MCF 10A (cell line): ENCODE data around the gene AUTS2. TPM values are rescaled to one million over a fixed set of nuclear protein-coding genes. Genes with fewer than 3 reads are reported as not detected.

Experiments
- BruUV-seq: library from RNA; stranded (reverse); fragments of 400-500 nt; replicated peaks from 2 replicates; lab custom pipeline; 2021; lab: Mats Ljungman, UMichigan
- CTCF ChIA-PET: fragments of 300-600 bp; sonication (Branson Sonifier 250); formaldehyde crosslinking; extraction: SDS; loops from one replicate; lab custom pipeline; 2021; ENCODE audit warnings: antibody characterized with exemption, inconsistent platforms; lab: Yijun Ruan, JAX
- POLR2A ChIA-PET: fragments of 300-600, 350-650 bp; sonication (Branson Sonifier 250); formaldehyde crosslinking; extraction: SDS; loops from one replicate; lab custom pipeline; 2020; ENCODE audit warnings: antibody characterized with exemption, inconsistent platforms; lab: Yijun Ruan, JAX
- DNase-seq: peaks from one replicate; pipeline ENCODE4 v3.0.0-alpha.2; 2018; ENCODE audit not compliant: unreplicated experiment
- H3K27ac Mint-ChIP-seq: one replicate; pipeline ENCODE4 v1.8.0; 2022; ENCODE audit warnings: mild to moderate bottlenecking, low read depth, mixed read lengths; ENCODE audit not compliant: unreplicated experiment
- H3K27me3 Mint-ChIP-seq: one replicate; pipeline ENCODE4 v1.8.0; 2022; ENCODE audit warnings: mixed read lengths; ENCODE audit not compliant: insufficient read depth, unreplicated experiment
- H3K36me3 Mint-ChIP-seq: one replicate; pipeline ENCODE4 v1.8.0; 2022; ENCODE audit warnings: mild to moderate bottlenecking, moderate library complexity, mixed read lengths; ENCODE audit not compliant: insufficient read depth, unreplicated experiment
- H3K4me1 Mint-ChIP-seq: one replicate; pipeline ENCODE4 v1.8.0; 2022; ENCODE audit warnings: mixed read lengths; ENCODE audit not compliant: insufficient read depth, unreplicated experiment
- H3K4me3 Mint-ChIP-seq: one replicate; pipeline ENCODE4 v1.8.0; 2022; ENCODE audit warnings: mild to moderate bottlenecking, moderate library complexity, mixed read lengths; ENCODE audit not compliant: unreplicated experiment
- H3K9me3 Mint-ChIP-seq: one replicate; pipeline ENCODE4 v1.8.0; 2022; ENCODE audit warnings: mixed read lengths; ENCODE audit not compliant: unreplicated experiment
- intact Hi-C: fragments of 100-400 bp; cut with micrococcal nuclease; formaldehyde crosslinking; loops from 2 replicates; pipeline ENCODE4 v1.14.1; 2022
- total RNA-seq: library from RNA; stranded (reverse); gene quantifications from 2 replicates; pipeline ENCODE4 v1.2.3, GENCODE V29; 2022
- TF ChIP-seq, protein P1 (sequence below): fragments of 200-600 bp; IDR thresholded peaks from one replicate; pipeline ENCODE4 v1.8.0; 2022; ENCODE audit warnings: antibody characterized with exemption, mild to moderate bottlenecking; ENCODE audit not compliant: unreplicated experiment

The AUTS2 gene
- total RNA-seq, 1 experiment from 2014 or later = 1.3 TPM

DNA sequence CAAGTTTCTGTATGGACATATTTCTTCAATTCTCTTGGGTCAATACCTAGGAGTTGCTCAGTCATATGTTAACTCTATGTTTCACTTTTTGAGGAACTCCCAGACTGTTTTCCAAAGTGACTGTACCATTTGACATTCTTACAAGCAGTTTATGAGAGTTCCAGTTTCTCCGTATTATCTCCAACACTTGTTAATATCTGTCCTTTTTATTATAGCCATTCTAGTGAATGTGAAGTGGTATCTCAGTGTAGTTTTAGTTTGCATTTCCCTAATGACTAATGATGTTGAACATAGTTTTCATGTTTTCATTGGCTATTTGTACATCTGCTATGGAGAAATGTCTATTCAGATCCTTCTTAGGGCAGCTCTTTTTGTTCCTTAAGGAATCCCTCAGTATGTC lies 1002.7 kb downstream of the AUTS2 start:
- Mint-ChIP-seq H3K27me3 (no peaks in the 10 kb centered on the region), H3K4me1 (peaks cover 11% of the 10 kb centered on the region), H3K4me3 (no peak overlapping the region), H3K36me3 (peaks cover 6% of the 10 kb centered on the region), H3K27ac (no peak overlapping the region), H3K9me3 (peaks cover 15% of the 10 kb centered on the region)
- ChIA-PET POLR2A (no interaction called here), CTCF (no interaction called here)
- TF ChIP-seq, protein P1, sequence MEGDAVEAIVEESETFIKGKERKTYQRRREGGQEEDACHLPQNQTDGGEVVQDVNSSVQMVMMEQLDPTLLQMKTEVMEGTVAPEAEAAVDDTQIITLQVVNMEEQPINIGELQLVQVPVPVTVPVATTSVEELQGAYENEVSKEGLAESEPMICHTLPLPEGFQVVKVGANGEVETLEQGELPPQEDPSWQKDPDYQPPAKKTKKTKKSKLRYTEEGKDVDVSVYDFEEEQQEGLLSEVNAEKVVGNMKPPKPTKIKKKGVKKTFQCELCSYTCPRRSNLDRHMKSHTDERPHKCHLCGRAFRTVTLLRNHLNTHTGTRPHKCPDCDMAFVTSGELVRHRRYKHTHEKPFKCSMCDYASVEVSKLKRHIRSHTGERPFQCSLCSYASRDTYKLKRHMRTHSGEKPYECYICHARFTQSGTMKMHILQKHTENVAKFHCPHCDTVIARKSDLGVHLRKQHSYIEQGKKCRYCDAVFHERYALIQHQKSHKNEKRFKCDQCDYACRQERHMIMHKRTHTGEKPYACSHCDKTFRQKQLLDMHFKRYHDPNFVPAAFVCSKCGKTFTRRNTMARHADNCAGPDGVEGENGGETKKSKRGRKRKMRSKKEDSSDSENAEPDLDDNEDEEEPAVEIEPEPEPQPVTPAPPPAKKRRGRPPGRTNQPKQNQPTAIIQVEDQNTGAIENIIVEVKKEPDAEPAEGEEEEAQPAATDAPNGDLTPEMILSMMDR = no peak
- BruUV-seq = no TSS peak
- intact Hi-C loops = no loop called here
- no peak for DNase-seq

DNA sequence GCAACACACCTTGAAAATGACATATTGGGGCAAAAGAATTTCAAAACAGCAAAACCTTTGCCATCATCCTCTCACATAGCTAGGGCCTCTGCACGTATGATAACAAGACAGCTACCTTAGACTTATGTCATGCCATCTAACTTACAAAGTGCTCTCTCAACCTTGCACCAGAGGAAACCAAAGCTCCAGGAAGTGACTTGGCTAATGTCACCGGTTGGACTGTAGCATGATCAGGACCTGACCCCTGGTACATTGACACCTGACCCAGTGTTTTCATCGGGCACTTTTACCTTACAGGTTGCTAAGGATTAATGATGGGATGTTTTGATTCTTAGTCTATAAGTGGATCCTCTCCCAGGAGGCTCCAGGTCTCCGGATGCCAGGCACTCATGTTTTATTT lies 1003.8 kb downstream of the AUTS2 start:
- CTCF ChIA-PET = interaction anchor here (0.7 kb wide), 1 partner anchor 1881 kb away, joined by 4 read pairs; no protein-coding TSS in a partner anchor
- no peak overlapping the region for H3K27ac Mint-ChIP-seq
- peaks cover 11% of the 10 kb centered on the region for H3K4me1 Mint-ChIP-seq
- no peaks in the 10 kb centered on the region for H3K27me3 Mint-ChIP-seq
- POLR2A ChIA-PET = no interaction called here
- H3K36me3 Mint-ChIP-seq = peaks cover 6% of the 10 kb centered on the region
- TF ChIP-seq, protein P1 = no peak
- no peak for DNase-seq
- H3K4me3 Mint-ChIP-seq = no peak overlapping the region
- peaks cover 15% of the 10 kb centered on the region for H3K9me3 Mint-ChIP-seq
- intact Hi-C loops = no loop called here
- BruUV-seq = no TSS peak

DNA sequence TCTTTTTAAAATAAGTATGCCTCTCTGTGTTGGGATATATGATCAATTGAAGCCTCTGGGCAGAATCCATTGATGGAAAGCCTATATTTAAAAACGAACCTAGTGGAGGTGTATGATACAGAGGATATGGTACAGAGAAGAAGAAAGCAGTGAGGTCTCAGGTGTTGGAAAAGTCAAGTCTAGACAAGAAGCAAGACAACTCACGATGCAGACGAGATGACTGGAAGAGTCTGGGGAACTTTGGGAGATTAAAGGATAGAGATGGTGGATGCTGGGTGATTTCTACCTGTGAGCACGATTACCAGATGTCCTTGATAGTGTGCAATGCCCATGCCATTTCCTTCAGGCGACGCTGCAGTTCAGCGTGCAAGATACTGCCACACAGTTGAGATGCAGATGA lies 1009.0 kb downstream of the AUTS2 start:
- ChIA-PET CTCF (no interaction called here), POLR2A (no interaction called here)
- H3K27me3 Mint-ChIP-seq = no peaks in the 10 kb centered on the region
- intact Hi-C loops = no loop called here
- H3K36me3 Mint-ChIP-seq = no peaks in the 10 kb centered on the region
- no TSS peak for BruUV-seq
- H3K4me1 Mint-ChIP-seq = no peaks in the 10 kb centered on the region
- no peak for DNase-seq
- H3K9me3 Mint-ChIP-seq = no peaks in the 10 kb centered on the region
- no peak overlapping the region for H3K4me3 Mint-ChIP-seq
- TF ChIP-seq, protein P1 = no peak
- H3K27ac Mint-ChIP-seq = no peak overlapping the region

DNA sequence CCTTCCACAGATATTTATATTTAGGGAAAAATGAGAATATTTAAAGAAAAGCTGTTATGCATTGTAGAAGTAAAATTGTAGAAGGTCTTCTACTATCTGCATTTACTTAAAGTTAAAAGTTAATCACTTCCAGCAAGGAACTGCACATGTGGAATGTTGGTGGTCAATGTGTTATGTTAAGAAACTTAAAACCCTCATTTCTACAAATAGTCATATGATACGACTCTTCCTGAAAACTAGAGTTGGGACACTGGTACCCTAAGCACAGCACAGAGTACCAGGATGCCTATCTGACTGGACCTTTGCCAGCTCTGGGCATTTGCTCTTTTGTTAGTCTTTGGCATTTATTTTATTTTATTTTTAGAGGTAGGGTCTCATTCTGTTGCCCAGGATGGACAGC lies 1009.5 kb downstream of the AUTS2 start:
- Mint-ChIP-seq H3K4me1 (no peaks in the 10 kb centered on the region), H3K27me3 (no peaks in the 10 kb centered on the region), H3K36me3 (no peaks in the 10 kb centered on the region), H3K9me3 (no peaks in the 10 kb centered on the region), H3K27ac (no peak overlapping the region), H3K4me3 (no peak overlapping the region)
- DNase-seq = no peak
- ChIA-PET POLR2A (no interaction called here), CTCF (no interaction called here)
- intact Hi-C loops = no loop called here
- TF ChIP-seq, protein P1 = no peak
- no TSS peak for BruUV-seq
